H9 (cell line): ENCODE results near the gene KLF2. TPM values are rescaled to one million over a fixed set of nuclear protein-coding genes. Genes with fewer than 3 reads are reported as not detected.

Source experiments
- DNase-seq: peaks from one replicate; pipeline ENCODE4 v3.0.0-alpha.2; 2017
- H2AFZ ChIP-seq: one replicate; pipeline ENCODE4 v1.6.1; 2013; ENCODE audit warnings: mild to moderate bottlenecking, low read length, control low read depth, moderate library complexity
- H2AK5ac ChIP-seq: 2 replicates; pipeline ENCODE4 v1.6.1; 2013; ENCODE audit warnings: low read length, control low read depth, mixed read lengths; ENCODE audit not compliant: insufficient read length
- H2BK120ac ChIP-seq: one replicate; pipeline ENCODE4 v1.6.1; 2013; ENCODE audit warnings: low read depth, mild to moderate bottlenecking, low read length, control low read depth, inconsistent platforms; ENCODE audit not compliant: poor library complexity, severe bottlenecking
- H2BK12ac ChIP-seq: 2 replicates; pipeline ENCODE4 v1.6.1; 2013; ENCODE audit warnings: low read length, control low read depth, mixed read lengths, low read depth; ENCODE audit not compliant: insufficient read length
- H2BK15ac ChIP-seq: 2 replicates; pipeline ENCODE4 v1.6.1; 2013; ENCODE audit warnings: low read depth, low read length, control low read depth
- H2BK20ac ChIP-seq: one replicate; pipeline ENCODE4 v1.6.1; 2013; ENCODE audit warnings: low read depth, mild to moderate bottlenecking, low read length, control low read depth, inconsistent platforms; ENCODE audit not compliant: poor library complexity, severe bottlenecking
- H2BK5ac ChIP-seq: 2 replicates; pipeline ENCODE4 v1.6.1; 2013; ENCODE audit warnings: low read length, control low read depth, mixed read lengths; ENCODE audit not compliant: insufficient read length
- H3K14ac ChIP-seq: 2 replicates; pipeline ENCODE4 v1.6.1; 2013; ENCODE audit warnings: low read length, control low read depth; ENCODE audit not compliant: insufficient read depth
- H3K18ac ChIP-seq: 2 replicates; pipeline ENCODE4 v1.6.1; 2013; ENCODE audit warnings: low read depth, mild to moderate bottlenecking, mixed read lengths, low read length, control low read depth; ENCODE audit not compliant: insufficient read length
- H3K23ac ChIP-seq: 2 replicates; pipeline ENCODE4 v1.6.1; 2013; ENCODE audit warnings: low read length, control low read depth, mixed read lengths, low read depth; ENCODE audit not compliant: insufficient read length
- H3K23me2 ChIP-seq: 2 replicates; pipeline ENCODE4 v1.6.1; 2013; ENCODE audit warnings: low read depth, mild to moderate bottlenecking, mixed read lengths, low read length, control low read depth; ENCODE audit not compliant: insufficient read length, poor library complexity, severe bottlenecking
- H3K27ac ChIP-seq: 2 replicates; pipeline ENCODE4 v1.5.1; 2013; ENCODE audit warnings: low read length, control low read depth, mixed read lengths, low read depth; ENCODE audit not compliant: insufficient read length
- H3K27me3 ChIP-seq: 2 replicates; pipeline ENCODE4 v1.6.1; 2013; ENCODE audit warnings: low read length, control low read depth, inconsistent platforms; ENCODE audit not compliant: insufficient read depth
- H3K4ac ChIP-seq: 2 replicates; pipeline ENCODE4 v1.6.1; 2013; ENCODE audit warnings: low read depth, mild to moderate bottlenecking, control low read depth, inconsistent platforms, low read length, moderate library complexity
- H3K4me1 ChIP-seq: 2 replicates; pipeline ENCODE4 v1.6.1; 2013; ENCODE audit warnings: low read length, control low read depth, inconsistent platforms; ENCODE audit not compliant: insufficient read depth
- H3K4me2 ChIP-seq: 2 replicates; pipeline ENCODE4 v1.6.1; 2013; ENCODE audit warnings: low read length, control low read depth, mixed read lengths; ENCODE audit not compliant: insufficient read length, insufficient read depth
- H3K56ac ChIP-seq: 2 replicates; pipeline ENCODE4 v1.6.1; 2013; ENCODE audit warnings: low read depth, mild to moderate bottlenecking, mixed read lengths, low read length, control low read depth; ENCODE audit not compliant: insufficient read length
- H3K79me1 ChIP-seq: 2 replicates; pipeline ENCODE4 v1.6.1; 2013; ENCODE audit warnings: low read depth, mild to moderate bottlenecking, moderate library complexity, low read length, control low read depth, inconsistent platforms; ENCODE audit not compliant: insufficient read depth, poor library complexity, severe bottlenecking
- H3K79me2 ChIP-seq: 2 replicates; pipeline ENCODE4 v1.6.1; 2013; ENCODE audit warnings: low read length, control low read depth, inconsistent platforms; ENCODE audit not compliant: insufficient read depth
- H3K9ac ChIP-seq: 2 replicates; pipeline ENCODE4 v1.6.1; 2013; ENCODE audit warnings: low read length, control low read depth, mixed read lengths; ENCODE audit not compliant: insufficient read length; ENCODE audit errors: extremely low read depth
- H3K9me3 ChIP-seq: one replicate; pipeline ENCODE4 v1.6.1; 2013; ENCODE audit warnings: low read depth, low read length, inconsistent platforms; ENCODE audit not compliant: control insufficient read depth
- H3T11ph ChIP-seq: one replicate; pipeline ENCODE4 v1.6.1; 2013; ENCODE audit warnings: mild to moderate bottlenecking, low read length, control low read depth, inconsistent platforms
- H4K20me1 ChIP-seq: one replicate; pipeline ENCODE4 v1.6.1; 2013; ENCODE audit not compliant: control insufficient read depth, insufficient read length, insufficient read depth
- H4K5ac ChIP-seq: 2 replicates; pipeline ENCODE4 v1.6.1; 2013; ENCODE audit warnings: low read depth, mild to moderate bottlenecking, mixed read lengths, low read length, control low read depth; ENCODE audit not compliant: insufficient read length
- H4K8ac ChIP-seq: replicated peaks from 2 replicates; pipeline ENCODE4 v1.6.1; 2013; ENCODE audit warnings: low read length, control low read depth, mixed read lengths, low read depth; ENCODE audit not compliant: insufficient read length
- H4K91ac ChIP-seq: 2 replicates; pipeline ENCODE4 v1.6.1; 2013; ENCODE audit warnings: low read depth, mild to moderate bottlenecking, moderate library complexity, mixed read lengths, low read length, control low read depth; ENCODE audit not compliant: insufficient read length
- H3K27ac Mint-ChIP-seq, 3 experiments: 2 replicates in 2 of 3; 3 replicates in 1 of 3; pipeline ENCODE4 v1.8.0; 2020 to 2021; ENCODE audit warnings: mixed read lengths in 3 of 3, mild to moderate bottlenecking in 1 of 3, moderate library complexity in 1 of 3
- H3K27me3 Mint-ChIP-seq: 2 replicates; pipeline ENCODE4 v1.8.0; 2021; ENCODE audit warnings: low read depth, mild to moderate bottlenecking, moderate library complexity, mixed read lengths
- H3K36me3 Mint-ChIP-seq, 3 experiments: 2 replicates in 2 of 3; 3 replicates in 1 of 3; pipeline ENCODE4 v1.8.0; 2020 to 2021; ENCODE audit warnings: low read depth in 3 of 3, mixed read lengths in 3 of 3; ENCODE audit not compliant: insufficient read depth in 1 of 3
- H3K4me1 Mint-ChIP-seq, 2 experiments: 2 replicates each; pipeline ENCODE4 v1.8.0; 2020; ENCODE audit warnings: mixed read lengths in 2 of 2
- H3K4me3 Mint-ChIP-seq, 2 experiments: 2 replicates in 1 of 2; 3 replicates in 1 of 2; pipeline ENCODE4 v1.8.0; 2020 to 2021; ENCODE audit warnings: mild to moderate bottlenecking in 2 of 2, mixed read lengths in 2 of 2, moderate library complexity in 1 of 2
- H3K9me3 Mint-ChIP-seq, 2 experiments: 2 replicates in 1 of 2; 3 replicates in 1 of 2; pipeline ENCODE4 v1.8.0; 2020; ENCODE audit warnings: mild to moderate bottlenecking in 2 of 2, mixed read lengths in 2 of 2, moderate library complexity in 1 of 2
- CTCF ChIP-seq: fragments of 200-600 bp; sonication (generic); conservative IDR thresholded peaks from 3 replicates; pipeline ENCODE4 v1.8.0; 2021; ENCODE audit warnings: antibody characterized with exemption, mild to moderate bottlenecking
- WGBS: extraction: QIAGEN DNeasy Blood & Tissue Kit; methylation state at CpG from one replicate; pipeline ENCODE4 v1.1.7; 2013; ENCODE audit warnings: missing lambda C conversion rate, low lambda C conversion rate, mixed read lengths; ENCODE audit not compliant: insufficient read length; ENCODE audit errors: extremely low coverage; 5-methylcytosine and 5-hydroxymethylcytosine counted together
- total RNA-seq: library from RNA; stranded (reverse); gene quantifications from 2 replicates; pipeline ENCODE4 v1.2.1, GENCODE V29; 2021

KLF2 gene
- total RNA-seq, 1 experiment from 2014 or later, result 0.33 TPM

GRCh38 chr19:16330368-16330801 lies 5.8 kb downstream of the KLF2 start:
- H2BK120ac ChIP-seq, result no peak overlapping the region
- Mint-ChIP-seq H3K4me3 (no peak overlapping the region), H3K9me3 (peaks cover 0 to 2% of the 10 kb centered on the region in 2 experiments; a peak in 3 of 5 replicates), H3K36me3 (no peaks in the 10 kb centered on the region), H3K4me1 (peaks cover 7 to 10% of the 10 kb centered on the region in 2 experiments; a peak in 3 of 4 replicates), H3K27me3 (peaks cover 66% of the 10 kb centered on the region), H3K27ac (no peak overlapping the region)
- no peak overlapping the region for H2BK12ac ChIP-seq
- H4K5ac ChIP-seq, result no peak overlapping the region
- no peak overlapping the region for H3K4me2 ChIP-seq
- no peaks in the 10 kb centered on the region for H3K4me1 ChIP-seq
- H2AK5ac ChIP-seq, result no peak overlapping the region
- no peak overlapping the region for H2BK20ac ChIP-seq
- H3K14ac ChIP-seq, result no peak overlapping the region; the same call in 1 of the 2 replicates
- H3K56ac ChIP-seq, result no peak overlapping the region
- peaks cover 28% of the 10 kb centered on the region for H3K27me3 ChIP-seq
- no peak overlapping the region for H3K23ac ChIP-seq
- no peak overlapping the region for H4K8ac ChIP-seq
- no peak overlapping the region for H3K4ac ChIP-seq
- no peak for DNase-seq
- no peak for TF ChIP-seq CTCF
- no peaks in the 10 kb centered on the region for H3K79me2 ChIP-seq
- no peaks in the 10 kb centered on the region for H3K9me3 ChIP-seq
- no peak overlapping the region for H4K91ac ChIP-seq
- H3K27ac ChIP-seq, result no peak overlapping the region
- no peak overlapping the region for H3K9ac ChIP-seq
- no CpG with 5 or more reads among the region's 8 CpGs for WGBS
- no peaks in the 10 kb centered on the region for H4K20me1 ChIP-seq
- H2BK15ac ChIP-seq, result no peak overlapping the region
- H3T11ph ChIP-seq, result no peak overlapping the region
- no peaks in the 10 kb centered on the region for H3K79me1 ChIP-seq
- no peak overlapping the region for H2AFZ ChIP-seq
- peaks cover 15% of the 10 kb centered on the region for H3K23me2 ChIP-seq
- no peak overlapping the region for H3K18ac ChIP-seq
- no peak overlapping the region for H2BK5ac ChIP-seq
